GM12873 (cell line): ENCODE measurements around the gene RIC8B.

Experiments
- TF ChIP-seq, protein P1 (sequence below): IDR thresholded peaks from 2 replicates; pipeline ENCODE4 v1.5.1; 2012; ENCODE audit warnings: low read depth, mild to moderate bottlenecking, moderate library complexity, low read length, control low read depth; ENCODE audit not compliant: insufficient read depth; ENCODE audit errors: missing control alignments

Gene RIC8B, protein sequence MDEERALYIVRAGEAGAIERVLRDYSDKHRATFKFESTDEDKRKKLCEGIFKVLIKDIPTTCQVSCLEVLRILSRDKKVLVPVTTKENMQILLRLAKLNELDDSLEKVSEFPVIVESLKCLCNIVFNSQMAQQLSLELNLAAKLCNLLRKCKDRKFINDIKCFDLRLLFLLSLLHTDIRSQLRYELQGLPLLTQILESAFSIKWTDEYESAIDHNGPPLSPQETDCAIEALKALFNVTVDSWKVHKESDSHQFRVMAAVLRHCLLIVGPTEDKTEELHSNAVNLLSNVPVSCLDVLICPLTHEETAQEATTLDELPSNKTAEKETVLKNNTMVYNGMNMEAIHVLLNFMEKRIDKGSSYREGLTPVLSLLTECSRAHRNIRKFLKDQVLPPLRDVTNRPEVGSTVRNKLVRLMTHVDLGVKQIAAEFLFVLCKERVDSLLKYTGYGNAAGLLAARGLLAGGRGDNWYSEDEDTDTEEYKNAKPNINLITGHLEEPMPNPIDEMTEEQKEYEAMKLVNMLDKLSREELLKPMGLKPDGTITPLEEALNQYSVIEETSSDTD

DNA sequence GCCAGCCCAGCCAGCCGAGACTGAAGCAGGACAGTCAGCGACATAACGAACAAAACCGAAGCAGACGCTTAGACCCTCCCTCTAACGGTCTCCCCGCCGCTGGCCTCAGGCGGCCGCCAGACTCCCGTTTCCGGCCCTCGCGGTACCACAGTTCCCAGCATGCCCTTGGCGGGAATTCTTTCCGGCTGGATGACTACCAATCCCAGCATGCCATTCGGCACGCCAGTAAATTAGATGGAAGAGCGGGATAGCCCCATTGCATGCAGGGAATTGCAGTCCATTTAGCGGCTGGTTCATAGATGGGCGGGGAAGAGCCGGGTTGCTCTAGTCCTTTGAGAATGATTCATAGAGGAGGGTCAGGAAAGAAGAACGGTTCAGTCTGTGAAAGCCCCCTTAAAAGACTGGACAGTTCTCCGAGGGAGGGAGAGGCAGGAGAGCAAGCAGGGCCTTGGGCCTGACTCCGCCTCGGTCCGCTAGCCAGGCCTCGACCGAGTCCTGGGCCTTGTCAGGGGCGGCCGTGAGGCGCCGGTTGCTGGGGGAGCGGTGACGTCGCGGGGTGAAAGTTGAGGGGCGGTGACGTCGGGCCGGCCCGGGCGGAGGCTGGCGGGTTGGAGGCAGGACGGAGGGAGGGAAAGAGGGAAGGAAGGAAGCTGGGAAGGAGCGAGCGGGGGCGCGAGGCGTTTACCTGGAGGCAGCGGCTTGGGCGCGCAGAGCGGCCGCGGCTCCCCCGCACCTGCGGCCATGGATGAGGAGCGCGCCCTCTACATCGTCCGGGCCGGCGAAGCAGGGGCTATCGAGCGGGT is at the start of gene RIC8B:
RIC8B (plus strand) TSS at position 678 of the 803 bp plus-strand sequence; CDS start at position 742, 64 bp downstream.
- TF ChIP-seq, protein P1, sequence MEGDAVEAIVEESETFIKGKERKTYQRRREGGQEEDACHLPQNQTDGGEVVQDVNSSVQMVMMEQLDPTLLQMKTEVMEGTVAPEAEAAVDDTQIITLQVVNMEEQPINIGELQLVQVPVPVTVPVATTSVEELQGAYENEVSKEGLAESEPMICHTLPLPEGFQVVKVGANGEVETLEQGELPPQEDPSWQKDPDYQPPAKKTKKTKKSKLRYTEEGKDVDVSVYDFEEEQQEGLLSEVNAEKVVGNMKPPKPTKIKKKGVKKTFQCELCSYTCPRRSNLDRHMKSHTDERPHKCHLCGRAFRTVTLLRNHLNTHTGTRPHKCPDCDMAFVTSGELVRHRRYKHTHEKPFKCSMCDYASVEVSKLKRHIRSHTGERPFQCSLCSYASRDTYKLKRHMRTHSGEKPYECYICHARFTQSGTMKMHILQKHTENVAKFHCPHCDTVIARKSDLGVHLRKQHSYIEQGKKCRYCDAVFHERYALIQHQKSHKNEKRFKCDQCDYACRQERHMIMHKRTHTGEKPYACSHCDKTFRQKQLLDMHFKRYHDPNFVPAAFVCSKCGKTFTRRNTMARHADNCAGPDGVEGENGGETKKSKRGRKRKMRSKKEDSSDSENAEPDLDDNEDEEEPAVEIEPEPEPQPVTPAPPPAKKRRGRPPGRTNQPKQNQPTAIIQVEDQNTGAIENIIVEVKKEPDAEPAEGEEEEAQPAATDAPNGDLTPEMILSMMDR = no peak

GRCh38 chr12:106724934-106725333 is 49.5 kb upstream of the RIC8B start:
- TF ChIP-seq, protein P1 = no peak

GRCh38 chr12:106729611-106730010 is 44.9 kb upstream of the RIC8B start:
- TF ChIP-seq, protein P1 = no peak

- TF ChIP-seq, protein P1 = no peak
Measured at GRCh38 chr12:106732890-106733289, 41.6 kb upstream of the RIC8B start.

DNA sequence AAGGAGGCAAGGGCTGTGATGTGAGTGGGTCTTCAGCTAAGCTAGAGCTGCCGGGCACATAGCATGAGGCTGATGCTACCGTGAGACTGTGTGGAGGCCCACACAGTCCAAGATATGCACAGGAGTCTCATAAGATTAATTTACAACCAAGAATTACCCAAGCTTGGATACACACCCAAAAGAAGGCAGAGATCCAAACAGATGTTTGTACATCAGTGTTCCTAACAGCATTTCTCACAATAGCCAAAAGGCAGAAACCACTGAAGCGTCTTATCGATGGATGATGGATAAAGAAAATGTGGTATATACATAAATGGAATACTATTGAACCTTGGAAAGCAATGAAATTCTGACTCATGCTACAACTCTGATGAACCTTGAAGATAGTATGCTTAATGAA is 40.8 kb upstream of the RIC8B start:
- TF ChIP-seq, protein P1 = no peak

DNA sequence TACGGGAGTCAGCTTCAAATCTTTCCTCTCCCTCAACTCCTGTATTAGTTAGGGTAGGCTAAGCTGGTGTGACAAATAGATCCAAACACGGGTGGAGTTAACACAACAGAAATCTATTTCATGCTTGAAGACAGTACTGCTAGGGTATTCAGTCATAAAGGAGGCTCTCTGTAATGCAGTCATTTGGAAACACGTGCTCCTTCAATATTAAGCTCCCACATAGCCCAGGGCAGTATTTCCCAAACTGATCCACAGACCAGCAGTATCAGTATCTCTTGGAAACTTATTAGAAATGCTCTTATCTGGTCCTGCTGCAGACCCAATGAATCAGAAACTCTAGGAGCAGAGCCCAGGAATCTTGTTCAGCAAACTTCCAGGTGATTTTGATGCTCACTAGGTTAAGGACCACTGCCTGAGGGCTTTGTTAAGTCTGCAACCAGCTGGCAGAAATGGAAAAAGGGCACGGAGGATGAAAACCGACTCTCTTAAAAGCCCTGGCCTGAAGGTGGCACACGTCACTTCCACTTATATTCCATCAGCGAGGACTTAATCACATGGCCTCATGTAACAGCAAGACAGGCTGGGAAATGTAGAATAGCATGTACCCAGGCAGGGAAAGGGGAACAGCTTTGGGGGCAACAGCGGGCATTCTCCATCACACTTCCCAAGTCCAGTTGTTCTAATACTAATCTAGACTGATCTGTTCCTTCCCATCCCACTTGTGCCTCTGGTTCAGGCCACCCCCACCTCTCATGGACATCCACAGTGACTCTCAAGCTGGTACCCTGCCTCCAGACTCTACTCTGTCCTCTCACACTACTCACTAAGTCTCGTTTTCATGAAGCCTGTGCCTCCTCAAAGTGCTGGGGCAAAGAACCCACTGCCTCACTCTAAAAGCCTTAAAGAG is 38.2 kb upstream of the RIC8B start:
- TF ChIP-seq, protein P1 = no peak
